ENCODE data around the gene TMEM150B.

Gene TMEM150B

GRCh38 chr19:55347442-55348009 lies 22.4 kb upstream of the TMEM150B start:
- no peak for TF ChIP-seq CTCF (IDR thresholded peaks at IDR 0.05; ENCODE audit: low read depth, low read length)
- no peak for DNase-seq (ENCODE audit: extremely low read depth, low read depth)

- DNase-seq (ENCODE audit: extremely low read depth, low read depth): no peak
- no peak for TF ChIP-seq CTCF (IDR thresholded peaks at IDR 0.05; ENCODE audit: low read depth, low read length)
Observed at GRCh38 chr19:55346725-55347441, 21.7 kb upstream of the TMEM150B start.

GRCh38 chr19:55345818-55346724 lies 20.9 kb upstream of the TMEM150B start:
- DNase-seq (ENCODE audit: extremely low read depth, low read depth): no peak
- no peak for TF ChIP-seq CTCF (IDR thresholded peaks at IDR 0.05; ENCODE audit: low read depth, low read length)

- DNase-seq (ENCODE audit: extremely low read depth, low read depth): no peak
- no peak for TF ChIP-seq CTCF (IDR thresholded peaks at IDR 0.05; ENCODE audit: low read depth, low read length)
Observed at GRCh38 chr19:55345101-55345817, 20.1 kb upstream of the TMEM150B start.

GRCh38 chr19:55344444-55344843 lies 19.3 kb upstream of the TMEM150B start:
- no peak; the same call in 1 of the 2 replicates for TF ChIP-seq CTCF (IDR thresholded peaks at IDR 0.05; ENCODE audit: low read depth, low read length)
- DNase-seq (ENCODE audit: extremely low read depth, low read depth): no peak

- no peak for DNase-seq (ENCODE audit: extremely low read depth, low read depth)
- no peak for TF ChIP-seq CTCF (IDR thresholded peaks at IDR 0.05; ENCODE audit: low read depth, low read length)
Observed at GRCh38 chr19:55341595-55342531, 16.7 kb upstream of the TMEM150B start.

Data from AG09319 (cell line).